ENCODE data around the gene HCFC2. TPM values are rescaled to one million over a fixed set of nuclear protein-coding genes. Genes with fewer than 3 reads are reported as not detected.
A peak's percentile ranks its signal among the peaks of the same experiment; 100 is the strongest.

Gene HCFC2
- total RNA-seq, 1 donor from 2014 or later, result 14.8 TPM

GRCh38 chr12:104054681-104055346 is 9.5 kb upstream of the HCFC2 start:
- H3K36me3 Mint-ChIP-seq, result no peaks in the 10 kb centered on the region
- peaks cover 16% of the 10 kb centered on the region for H3K9me3 Mint-ChIP-seq
- H3K27ac Mint-ChIP-seq, result no peak overlapping the region
- TF ChIP-seq, protein P1, sequence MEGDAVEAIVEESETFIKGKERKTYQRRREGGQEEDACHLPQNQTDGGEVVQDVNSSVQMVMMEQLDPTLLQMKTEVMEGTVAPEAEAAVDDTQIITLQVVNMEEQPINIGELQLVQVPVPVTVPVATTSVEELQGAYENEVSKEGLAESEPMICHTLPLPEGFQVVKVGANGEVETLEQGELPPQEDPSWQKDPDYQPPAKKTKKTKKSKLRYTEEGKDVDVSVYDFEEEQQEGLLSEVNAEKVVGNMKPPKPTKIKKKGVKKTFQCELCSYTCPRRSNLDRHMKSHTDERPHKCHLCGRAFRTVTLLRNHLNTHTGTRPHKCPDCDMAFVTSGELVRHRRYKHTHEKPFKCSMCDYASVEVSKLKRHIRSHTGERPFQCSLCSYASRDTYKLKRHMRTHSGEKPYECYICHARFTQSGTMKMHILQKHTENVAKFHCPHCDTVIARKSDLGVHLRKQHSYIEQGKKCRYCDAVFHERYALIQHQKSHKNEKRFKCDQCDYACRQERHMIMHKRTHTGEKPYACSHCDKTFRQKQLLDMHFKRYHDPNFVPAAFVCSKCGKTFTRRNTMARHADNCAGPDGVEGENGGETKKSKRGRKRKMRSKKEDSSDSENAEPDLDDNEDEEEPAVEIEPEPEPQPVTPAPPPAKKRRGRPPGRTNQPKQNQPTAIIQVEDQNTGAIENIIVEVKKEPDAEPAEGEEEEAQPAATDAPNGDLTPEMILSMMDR (IDR thresholded peaks at IDR 0.05; ENCODE audit: unreplicated experiment), result no peak
- peaks cover 68% of the 10 kb centered on the region for H3K27me3 Mint-ChIP-seq (ENCODE audit: low read depth)
- peaks cover 5% of the 10 kb centered on the region for H3K4me1 Mint-ChIP-seq
- DNase-seq (ENCODE audit: low spot score in 2 of 2, unreplicated experiment in 2 of 2), result no peak
- H3K4me3 Mint-ChIP-seq, result no peak overlapping the region

DNA sequence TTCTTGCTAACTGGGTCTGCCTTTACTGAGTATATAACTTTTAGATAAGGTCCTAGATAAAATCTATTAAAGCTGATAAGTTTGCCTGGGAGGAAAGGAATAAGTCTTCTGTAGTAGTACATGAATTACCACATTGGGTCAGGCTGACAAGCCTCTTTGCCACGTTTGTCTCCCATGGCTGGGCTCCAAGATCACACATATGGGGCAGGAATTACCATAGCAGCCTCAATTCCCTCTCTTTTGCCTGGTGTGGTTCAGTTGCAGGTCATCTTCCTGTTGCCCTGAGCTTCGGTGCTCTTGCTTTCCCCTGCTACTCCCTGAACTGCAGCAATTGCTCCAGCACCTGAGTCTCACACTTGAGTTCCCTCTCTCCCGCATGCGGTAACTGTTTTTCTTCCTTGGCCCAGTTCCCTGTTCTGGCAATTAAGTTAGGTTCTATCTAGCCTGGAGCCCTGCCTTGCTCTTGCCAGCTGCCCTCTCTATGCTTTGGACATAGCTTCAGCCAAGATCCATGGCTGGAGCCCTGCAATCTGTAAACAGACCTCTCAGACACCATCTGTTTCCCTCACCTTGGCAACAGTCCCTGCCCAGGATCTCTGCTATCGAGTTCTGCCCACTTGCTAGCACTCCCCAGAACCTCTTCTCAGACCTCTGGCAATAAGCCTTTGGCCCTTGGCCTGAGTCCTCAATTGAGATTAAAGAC is 8.5 kb upstream of the HCFC2 start:
- TF ChIP-seq, protein P1 (IDR thresholded peaks at IDR 0.05; ENCODE audit: unreplicated experiment), result no peak
- no peak overlapping the region for H3K4me3 Mint-ChIP-seq
- DNase-seq (ENCODE audit: low spot score in 2 of 2, unreplicated experiment in 2 of 2), result no peak
- peaks cover 16% of the 10 kb centered on the region for H3K9me3 Mint-ChIP-seq
- H3K36me3 Mint-ChIP-seq, result no peaks in the 10 kb centered on the region
- H3K4me1 Mint-ChIP-seq, result no peaks in the 10 kb centered on the region
- H3K27me3 Mint-ChIP-seq (ENCODE audit: low read depth), result peaks cover 68% of the 10 kb centered on the region
- H3K27ac Mint-ChIP-seq, result no peak overlapping the region

- H3K9me3 Mint-ChIP-seq, result peaks cover 16% of the 10 kb centered on the region
- H3K36me3 Mint-ChIP-seq, result no peaks in the 10 kb centered on the region
- H3K4me3 Mint-ChIP-seq, result no peak overlapping the region
- H3K4me1 Mint-ChIP-seq, result no peaks in the 10 kb centered on the region
- no peak overlapping the region for H3K27ac Mint-ChIP-seq
- TF ChIP-seq, protein P1 (IDR thresholded peaks at IDR 0.05; ENCODE audit: unreplicated experiment), result no peak
- DNase-seq (ENCODE audit: low spot score in 2 of 2, unreplicated experiment in 2 of 2), result no peak
- peaks cover 72% of the 10 kb centered on the region for H3K27me3 Mint-ChIP-seq (ENCODE audit: low read depth)
Measured at GRCh38 chr12:104056419-104056972, 7.8 kb upstream of the HCFC2 start.

DNA sequence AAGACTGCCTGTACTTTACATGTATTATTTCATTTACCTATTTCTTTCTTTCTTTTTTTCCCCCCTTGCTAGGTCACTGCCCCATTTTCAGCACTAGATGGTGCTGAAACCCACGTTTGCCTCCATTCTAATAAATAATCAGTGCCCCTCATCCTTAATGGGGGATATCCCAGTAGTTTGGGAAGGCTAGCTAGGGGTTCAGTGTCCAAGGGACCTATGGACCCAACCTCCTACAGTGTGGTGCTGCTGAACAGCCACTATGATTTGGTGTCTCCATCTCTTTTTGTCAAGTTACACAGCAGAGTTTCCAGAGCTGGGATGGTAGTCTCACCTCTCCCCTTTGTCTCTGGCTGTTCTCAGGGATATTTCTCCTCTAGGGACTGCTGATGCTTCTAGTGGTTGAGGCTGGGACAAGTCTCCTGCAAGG is 6.5 kb upstream of the HCFC2 start:
- Mint-ChIP-seq H3K4me3 (no peak overlapping the region), H3K9me3 (peaks cover 16% of the 10 kb centered on the region), H3K4me1 (no peaks in the 10 kb centered on the region), H3K36me3 (no peaks in the 10 kb centered on the region), H3K27ac (no peak overlapping the region), H3K27me3 (ENCODE audit: low read depth) (peaks cover 72% of the 10 kb centered on the region)
- TF ChIP-seq, protein P1 (IDR thresholded peaks at IDR 0.05; ENCODE audit: unreplicated experiment), result peak; percentile 27
- no peak for DNase-seq (ENCODE audit: low spot score in 2 of 2, unreplicated experiment in 2 of 2)

DNA sequence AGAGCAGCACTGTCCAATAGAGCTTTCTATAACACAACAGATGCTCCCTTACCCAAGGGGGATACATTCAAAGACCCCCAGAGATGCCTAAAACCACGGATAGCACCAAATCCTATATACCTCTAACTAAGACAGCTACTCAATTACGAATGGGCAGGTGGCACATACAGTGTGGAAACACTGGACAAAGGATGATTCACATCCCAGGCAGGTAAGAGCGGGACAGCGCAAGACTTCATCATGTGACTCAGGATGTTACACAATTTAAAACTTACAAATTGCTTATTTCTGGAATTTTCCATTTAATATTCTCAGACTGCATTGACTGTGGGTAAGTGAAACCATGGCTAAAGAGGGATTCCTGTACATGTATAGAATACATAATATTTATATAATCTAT is 5.5 kb upstream of the HCFC2 start:
- H3K27ac Mint-ChIP-seq, result no peak overlapping the region
- H3K9me3 Mint-ChIP-seq, result peaks cover 16% of the 10 kb centered on the region
- no peaks in the 10 kb centered on the region for H3K36me3 Mint-ChIP-seq
- TF ChIP-seq, protein P1 (IDR thresholded peaks at IDR 0.05; ENCODE audit: unreplicated experiment), result no peak
- H3K27me3 Mint-ChIP-seq (ENCODE audit: low read depth), result peaks cover 68% of the 10 kb centered on the region
- DNase-seq (ENCODE audit: low spot score in 2 of 2, unreplicated experiment in 2 of 2), result no peak
- H3K4me3 Mint-ChIP-seq, result no peak overlapping the region
- peaks cover 2% of the 10 kb centered on the region for H3K4me1 Mint-ChIP-seq
